ENCODE results near the gene AGL.

AGL gene

DNA sequence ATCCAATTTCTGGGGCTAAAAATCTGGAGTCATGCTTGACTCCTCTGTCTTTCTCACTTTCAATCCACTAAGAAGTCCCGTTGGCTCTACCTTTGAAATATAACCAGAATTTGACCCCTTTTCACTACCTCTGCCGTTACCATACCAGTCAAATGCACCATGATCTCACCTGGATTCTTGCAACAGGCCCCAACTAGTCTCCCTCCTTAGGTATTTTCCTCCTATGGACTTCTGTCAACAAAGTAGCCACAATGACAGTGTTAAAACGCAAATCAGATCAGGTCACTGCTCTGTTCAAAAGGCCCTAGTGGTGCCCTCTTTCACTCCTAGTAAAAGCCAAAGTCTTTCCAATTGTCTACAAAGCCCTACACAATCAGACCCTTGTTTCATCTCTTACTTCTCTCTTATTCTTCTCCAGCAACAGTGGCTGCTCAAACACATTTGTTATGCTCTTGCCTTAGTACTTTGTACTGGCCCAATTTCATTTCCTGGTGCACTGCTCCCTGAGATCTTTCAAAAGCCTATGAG, 35.7 kb upstream of the AGL start:
- no peak overlapping the region for H3K4me2 ChIP-seq (ENCODE audit: low read depth, low read length)
- H2AFZ ChIP-seq (ENCODE audit: low read length): no peak overlapping the region
- H3K4me3 ChIP-seq (ENCODE audit: low read length): no peak overlapping the region
- H3K27me3 ChIP-seq (replicated peaks; ENCODE audit: insufficient read depth, low read length): no peaks in the 10 kb centered on the region
- H3K9me2 ChIP-seq (replicated peaks; ENCODE audit: insufficient read depth, low read length): no peaks in the 10 kb centered on the region
- TF ChIP-seq EZH2phosphoT487 (IDR thresholded peaks at IDR 0.05; ENCODE audit: low read length): no peak
- TF ChIP-seq, protein P1, sequence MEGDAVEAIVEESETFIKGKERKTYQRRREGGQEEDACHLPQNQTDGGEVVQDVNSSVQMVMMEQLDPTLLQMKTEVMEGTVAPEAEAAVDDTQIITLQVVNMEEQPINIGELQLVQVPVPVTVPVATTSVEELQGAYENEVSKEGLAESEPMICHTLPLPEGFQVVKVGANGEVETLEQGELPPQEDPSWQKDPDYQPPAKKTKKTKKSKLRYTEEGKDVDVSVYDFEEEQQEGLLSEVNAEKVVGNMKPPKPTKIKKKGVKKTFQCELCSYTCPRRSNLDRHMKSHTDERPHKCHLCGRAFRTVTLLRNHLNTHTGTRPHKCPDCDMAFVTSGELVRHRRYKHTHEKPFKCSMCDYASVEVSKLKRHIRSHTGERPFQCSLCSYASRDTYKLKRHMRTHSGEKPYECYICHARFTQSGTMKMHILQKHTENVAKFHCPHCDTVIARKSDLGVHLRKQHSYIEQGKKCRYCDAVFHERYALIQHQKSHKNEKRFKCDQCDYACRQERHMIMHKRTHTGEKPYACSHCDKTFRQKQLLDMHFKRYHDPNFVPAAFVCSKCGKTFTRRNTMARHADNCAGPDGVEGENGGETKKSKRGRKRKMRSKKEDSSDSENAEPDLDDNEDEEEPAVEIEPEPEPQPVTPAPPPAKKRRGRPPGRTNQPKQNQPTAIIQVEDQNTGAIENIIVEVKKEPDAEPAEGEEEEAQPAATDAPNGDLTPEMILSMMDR (IDR thresholded peaks at IDR 0.05; ENCODE audit: low read length): no peak
- no peak for TF ChIP-seq EZH2 (optimal IDR thresholded peaks at IDR 0.05; ENCODE audit: low read depth, low read length)
- H3K9me3 ChIP-seq (replicated peaks; ENCODE audit: insufficient read depth, low read length): no peaks in the 10 kb centered on the region
- H3K9ac ChIP-seq (ENCODE audit: low read length): no peak overlapping the region
- H3K4me1 ChIP-seq (ENCODE audit: low read length): 0 out of 2 replicates have a peak, but pooled peaks cover 3% of the 10 kb centered on the region
- H3K27ac ChIP-seq (ENCODE audit: low read length): no peak overlapping the region
- no peaks in the 10 kb centered on the region for H3F3A ChIP-seq (ENCODE audit: insufficient read depth, low read length)
- H3K79me2 ChIP-seq (ENCODE audit: low read length): no peaks in the 10 kb centered on the region
- no peak for DNase-seq
- no peaks in the 10 kb centered on the region for H3K36me3 ChIP-seq (replicated peaks; ENCODE audit: insufficient read depth, low read length)
- H4K20me1 ChIP-seq (ENCODE audit: insufficient read depth, low read length): no peaks in the 10 kb centered on the region

- TF ChIP-seq EZH2 (optimal IDR thresholded peaks at IDR 0.05; ENCODE audit: low read depth, low read length) (no peak), EZH2phosphoT487 (IDR thresholded peaks at IDR 0.05; ENCODE audit: low read length) (no peak)
- TF ChIP-seq, protein P1 (IDR thresholded peaks at IDR 0.05; ENCODE audit: low read length): no peak
- no peaks in the 10 kb centered on the region for H3K36me3 ChIP-seq (replicated peaks; ENCODE audit: insufficient read depth, low read length)
- H3K4me3 ChIP-seq (ENCODE audit: low read length): no peak overlapping the region
- no peak for DNase-seq
- H3K9ac ChIP-seq (ENCODE audit: low read length): no peak overlapping the region
- no peaks in the 10 kb centered on the region for H3K79me2 ChIP-seq (ENCODE audit: low read length)
- H3K9me2 ChIP-seq (replicated peaks; ENCODE audit: insufficient read depth, low read length): no peaks in the 10 kb centered on the region
- 0 out of 2 replicates have a peak, but pooled peaks cover 3% of the 10 kb centered on the region for H3K4me1 ChIP-seq (ENCODE audit: low read length)
- no peaks in the 10 kb centered on the region for H3K27me3 ChIP-seq (replicated peaks; ENCODE audit: insufficient read depth, low read length)
- H3K9me3 ChIP-seq (replicated peaks; ENCODE audit: insufficient read depth, low read length): no peaks in the 10 kb centered on the region
- H3K27ac ChIP-seq (ENCODE audit: low read length): no peak overlapping the region
- no peak overlapping the region for H2AFZ ChIP-seq (ENCODE audit: low read length)
- no peaks in the 10 kb centered on the region for H3F3A ChIP-seq (ENCODE audit: insufficient read depth, low read length)
- H3K4me2 ChIP-seq (ENCODE audit: low read depth, low read length): no peak overlapping the region
- no peaks in the 10 kb centered on the region for H4K20me1 ChIP-seq (ENCODE audit: insufficient read depth, low read length)
Observed at GRCh38 chr1:99816656-99817055, 33.5 kb upstream of the AGL start.

- H3K9me3 ChIP-seq (replicated peaks; ENCODE audit: insufficient read depth, low read length): no peaks in the 10 kb centered on the region
- H3K4me2 ChIP-seq (ENCODE audit: low read depth, low read length): no peak overlapping the region
- H3K9me2 ChIP-seq (replicated peaks; ENCODE audit: insufficient read depth, low read length): no peaks in the 10 kb centered on the region
- H2AFZ ChIP-seq (ENCODE audit: low read length): no peak overlapping the region
- no peaks in the 10 kb centered on the region for H3K79me2 ChIP-seq (ENCODE audit: low read length)
- no peak overlapping the region for H3K4me3 ChIP-seq (ENCODE audit: low read length)
- H3K27ac ChIP-seq (ENCODE audit: low read length): no peak overlapping the region
- H3K4me1 ChIP-seq (ENCODE audit: low read length): 0 out of 2 replicates have a peak, but pooled peaks cover 3% of the 10 kb centered on the region
- H3F3A ChIP-seq (ENCODE audit: insufficient read depth, low read length): no peaks in the 10 kb centered on the region
- no peaks in the 10 kb centered on the region for H3K27me3 ChIP-seq (replicated peaks; ENCODE audit: insufficient read depth, low read length)
- no peak for DNase-seq
- no peak overlapping the region for H3K9ac ChIP-seq (ENCODE audit: low read length)
- no peaks in the 10 kb centered on the region for H3K36me3 ChIP-seq (replicated peaks; ENCODE audit: insufficient read depth, low read length)
- no peak for TF ChIP-seq EZH2 (optimal IDR thresholded peaks at IDR 0.05; ENCODE audit: low read depth, low read length)
- TF ChIP-seq, protein P1 (IDR thresholded peaks at IDR 0.05; ENCODE audit: low read length): no peak
- TF ChIP-seq EZH2phosphoT487 (IDR thresholded peaks at IDR 0.05; ENCODE audit: low read length): no peak
- H4K20me1 ChIP-seq (ENCODE audit: insufficient read depth, low read length): no peaks in the 10 kb centered on the region
Observed at GRCh38 chr1:99818063-99818699, 32.0 kb upstream of the AGL start.
